NOMO-1 (cell line): ENCODE results near the gene GATA5.

Experiments used
- DNase-seq, 2 experiments: peaks; one replicate each; lab custom pipeline; 2025; ENCODE audit not compliant: unreplicated experiment in 2 of 2; lab: John Stamatoyannopoulos, UW

GATA5 gene

GRCh38 chr20:62457831-62458230 lies 18.0 kb downstream of the GATA5 start:
- no peak for DNase-seq

GRCh38 chr20:62457098-62457497 lies 18.7 kb downstream of the GATA5 start:
- no peak for DNase-seq

- DNase-seq, result no peak
Measured at GRCh38 chr20:62455929-62456328, 19.9 kb downstream of the GATA5 start.

GRCh38 chr20:62454904-62455636 lies 20.7 kb downstream of the GATA5 start:
- no peak for DNase-seq

GRCh38 chr20:62453186-62453808 lies 22.5 kb downstream of the GATA5 start:
- no peak for DNase-seq

GRCh38 chr20:62452475-62453095 lies 23.2 kb downstream of the GATA5 start:
- DNase-seq, result no peak

GRCh38 chr20:62451970-62452369 lies 23.8 kb downstream of the GATA5 start:
- DNase-seq, result no peak

GRCh38 chr20:62451156-62451767 lies 24.5 kb downstream of the GATA5 start:
- DNase-seq, result no peak

GRCh38 chr20:62449951-62450691 lies 25.7 kb downstream of the GATA5 start:
- no peak for DNase-seq

- DNase-seq, result no peak
Measured at GRCh38 chr20:62448788-62449187, 27.0 kb downstream of the GATA5 start.

- DNase-seq, result no peak
Measured at GRCh38 chr20:62448038-62448437, 27.8 kb downstream of the GATA5 start.

- DNase-seq, result no peak
Measured at GRCh38 chr20:62446888-62447869, 28.6 kb downstream of the GATA5 start.

- no peak for DNase-seq
Measured at GRCh38 chr20:62446481-62446880, 29.3 kb downstream of the GATA5 start.

GRCh38 chr20:62445553-62446340 lies 30.0 kb downstream of the GATA5 start:
- no peak for DNase-seq

GRCh38 chr20:62444286-62444685 lies 31.5 kb downstream of the GATA5 start:
- DNase-seq, result no peak

- DNase-seq, result no peak
Measured at GRCh38 chr20:62441987-62442539, 33.7 kb downstream of the GATA5 start.

- DNase-seq, result peak in 1 of 2 experiments; percentile 54
Measured at GRCh38 chr20:62439218-62439617, 36.6 kb downstream of the GATA5 start.

GRCh38 chr20:62437927-62438326 lies 37.9 kb downstream of the GATA5 start:
- DNase-seq, result no peak

GRCh38 chr20:62437496-62437895 lies 38.3 kb downstream of the GATA5 start:
- no peak for DNase-seq
